Endothelial cell of umbilical vein (primary cell): ENCODE measurements around the gene SMURF2.

Experiments
- EZH2 ChIP-seq: IDR thresholded peaks from 2 replicates; pipeline ENCODE4 v1.6.1; 2012; ENCODE audit warnings: borderline replicate concordance, low read depth, mild to moderate bottlenecking, moderate library complexity, low read length, inconsistent platforms; ENCODE audit not compliant: severe bottlenecking
- GATA2 ChIP-seq: IDR thresholded peaks from 2 replicates; pipeline ENCODE4 v1.7.0; 2011; ENCODE audit warnings: low read depth, mild to moderate bottlenecking, moderate library complexity, mixed read lengths, low read length; ENCODE audit not compliant: insufficient read length, insufficient read depth
- JUN ChIP-seq: IDR thresholded peaks from 2 replicates; pipeline ENCODE4 v1.6.1; 2011; ENCODE audit warnings: borderline replicate concordance, low read depth; ENCODE audit not compliant: insufficient read length, insufficient read depth
- POLR2A ChIP-seq: IDR thresholded peaks from 2 replicates; pipeline ENCODE4 v1.6.1; 2012; ENCODE audit warnings: low read depth, mild to moderate bottlenecking, control low read depth, low read length
- POLR2AphosphoS5 ChIP-seq: IDR thresholded peaks from 2 replicates; pipeline ENCODE4 v1.6.1; 2012; ENCODE audit warnings: low read depth, mild to moderate bottlenecking, control low read depth, low read length, moderate library complexity; ENCODE audit not compliant: insufficient read depth
- TF ChIP-seq, protein P1 (sequence below), 2 donors: IDR thresholded peaks; 1 replicate in 1 of 2; 2 replicates in 1 of 2; pipeline ENCODE4 v1.5.1; 2011; ENCODE audit warnings: low read length in 2 of 2, mild to moderate bottlenecking in 2 of 2, moderate library complexity in 2 of 2, control low read depth in 1 of 2, inconsistent platforms in 1 of 2, low read depth in 1 of 2; ENCODE audit not compliant: insufficient read depth in 1 of 2; ENCODE audit errors: extremely low read depth in 1 of 2

DNA sequence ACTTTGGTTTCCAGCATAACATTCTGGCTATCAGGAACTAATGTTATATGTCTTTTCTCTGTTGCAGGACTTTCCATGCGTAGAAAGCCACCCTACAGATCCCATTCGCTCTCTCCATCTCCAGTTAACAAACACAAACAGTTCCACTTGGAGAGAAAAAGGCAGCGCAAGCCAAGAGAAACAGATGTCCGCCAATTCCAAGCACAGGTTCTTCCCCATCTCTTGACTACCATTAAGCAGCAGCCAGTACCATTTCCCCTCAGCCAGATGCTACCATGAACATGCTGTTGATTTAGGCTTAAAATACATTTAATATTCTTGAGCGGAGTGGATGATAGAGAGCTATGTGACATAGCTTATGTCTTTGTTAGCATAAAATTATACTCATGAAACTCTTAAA, 132.9 kb downstream of the SMURF2 start:
- TF ChIP-seq, protein P1, sequence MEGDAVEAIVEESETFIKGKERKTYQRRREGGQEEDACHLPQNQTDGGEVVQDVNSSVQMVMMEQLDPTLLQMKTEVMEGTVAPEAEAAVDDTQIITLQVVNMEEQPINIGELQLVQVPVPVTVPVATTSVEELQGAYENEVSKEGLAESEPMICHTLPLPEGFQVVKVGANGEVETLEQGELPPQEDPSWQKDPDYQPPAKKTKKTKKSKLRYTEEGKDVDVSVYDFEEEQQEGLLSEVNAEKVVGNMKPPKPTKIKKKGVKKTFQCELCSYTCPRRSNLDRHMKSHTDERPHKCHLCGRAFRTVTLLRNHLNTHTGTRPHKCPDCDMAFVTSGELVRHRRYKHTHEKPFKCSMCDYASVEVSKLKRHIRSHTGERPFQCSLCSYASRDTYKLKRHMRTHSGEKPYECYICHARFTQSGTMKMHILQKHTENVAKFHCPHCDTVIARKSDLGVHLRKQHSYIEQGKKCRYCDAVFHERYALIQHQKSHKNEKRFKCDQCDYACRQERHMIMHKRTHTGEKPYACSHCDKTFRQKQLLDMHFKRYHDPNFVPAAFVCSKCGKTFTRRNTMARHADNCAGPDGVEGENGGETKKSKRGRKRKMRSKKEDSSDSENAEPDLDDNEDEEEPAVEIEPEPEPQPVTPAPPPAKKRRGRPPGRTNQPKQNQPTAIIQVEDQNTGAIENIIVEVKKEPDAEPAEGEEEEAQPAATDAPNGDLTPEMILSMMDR (IDR thresholded peaks at IDR 0.05; ENCODE audit: extremely low read depth in 1 of 2, insufficient read depth in 1 of 2, low read depth in 1 of 2, low read length in 2 of 2): no peak
- TF ChIP-seq POLR2AphosphoS5 (no peak), POLR2A (no peak), EZH2 (no peak), GATA2 (no peak), JUN (no peak)
